Measurements from ENCODE around the gene PGM2L1. TPM values are rescaled to one million over a fixed set of nuclear protein-coding genes. Genes with fewer than 3 reads are reported as not detected.
A peak's percentile ranks its signal among the peaks of the same experiment; 100 is the strongest.

The PGM2L1 gene
- total and polyA plus RNA-seq, 4 donors: 0.33 to 8.2 (median 1.2) TPM

DNA sequence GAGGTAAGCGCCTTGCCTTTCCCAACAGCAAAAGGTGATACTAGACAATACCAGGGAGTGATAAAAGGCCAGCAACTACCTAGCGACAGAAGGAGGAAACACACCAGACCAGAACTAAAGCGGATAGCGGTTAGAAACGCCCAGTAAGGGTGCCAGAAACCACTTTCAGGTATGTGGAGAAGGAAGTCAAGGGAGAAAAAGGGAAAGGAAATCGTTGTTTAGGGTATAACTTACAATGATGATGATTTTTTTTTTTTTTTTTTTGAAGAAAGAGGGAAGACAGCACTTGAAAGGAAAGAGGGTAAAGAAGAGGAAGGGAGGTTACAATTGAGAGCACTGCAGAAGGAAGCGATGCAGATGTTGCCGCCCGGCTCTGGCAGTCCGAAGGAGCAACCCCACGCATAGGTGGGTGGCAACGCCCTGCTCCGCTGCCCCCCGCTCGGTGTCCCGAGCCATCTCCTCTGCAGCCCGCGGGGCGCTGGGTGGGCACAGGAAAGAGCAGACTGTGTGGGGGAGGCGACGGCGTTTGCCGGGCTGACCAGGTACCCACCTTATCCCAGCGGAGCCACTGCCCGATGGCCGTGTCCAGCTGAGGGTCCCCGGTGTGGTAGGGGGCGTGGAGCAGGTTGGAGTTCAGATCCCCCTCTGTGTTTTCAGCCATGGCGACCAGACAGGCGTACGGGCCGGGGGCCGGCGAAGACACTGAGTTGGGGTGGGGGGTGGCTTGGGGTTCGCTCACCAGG, 561 bp downstream of the PGM2L1 start:
- Histone ChIP-seq H3K36me3 (ENCODE audit: control insufficient read depth in 4 of 4, insufficient read depth in 3 of 4, low read depth in 1 of 4, low read length in 3 of 4) (no peaks in the 10 kb centered on the region), H3K4me1 (ENCODE audit: control insufficient read depth in 4 of 4, insufficient read depth in 4 of 4, low read length in 3 of 4) (peaks cover 0 to 18% (median 3%) of the 10 kb centered on the region in 4 donors), H3K9ac (ENCODE audit: low read depth in 1 of 2, low read length in 2 of 2) (peak overlapping the region; percentile 38 to 74), H3K9me3 (ENCODE audit: control insufficient read depth in 4 of 4, low read length in 3 of 4) (no peaks in the 10 kb centered on the region), H3K27me3 (ENCODE audit: control insufficient read depth in 4 of 4, insufficient read depth in 4 of 4, low read length in 3 of 4) (no peaks in the 10 kb centered on the region), H3K27ac (ENCODE audit: low read depth in 1 of 2, low read length in 2 of 2) (peak overlapping the region in 1 of 2 donors; percentile 96), H3K4me3 (ENCODE audit: low read depth in 1 of 3, low read length in 3 of 3) (peak overlapping the region; percentile 48 to 92 (median 64))
- peak; percentile 55 for DNase-seq (ENCODE audit: low spot score)
- WGBS: 6% methylated on average over 35 of the region's 35 CpGs
- TF ChIP-seq TAF1 (conservative IDR thresholded peaks at IDR 0.05) (no peak), GABPA (IDR thresholded peaks at IDR 0.05 in 1 of 2, conservative IDR thresholded peaks at IDR 0.05 in 1 of 2) (no peak)
- TF ChIP-seq, protein P1, sequence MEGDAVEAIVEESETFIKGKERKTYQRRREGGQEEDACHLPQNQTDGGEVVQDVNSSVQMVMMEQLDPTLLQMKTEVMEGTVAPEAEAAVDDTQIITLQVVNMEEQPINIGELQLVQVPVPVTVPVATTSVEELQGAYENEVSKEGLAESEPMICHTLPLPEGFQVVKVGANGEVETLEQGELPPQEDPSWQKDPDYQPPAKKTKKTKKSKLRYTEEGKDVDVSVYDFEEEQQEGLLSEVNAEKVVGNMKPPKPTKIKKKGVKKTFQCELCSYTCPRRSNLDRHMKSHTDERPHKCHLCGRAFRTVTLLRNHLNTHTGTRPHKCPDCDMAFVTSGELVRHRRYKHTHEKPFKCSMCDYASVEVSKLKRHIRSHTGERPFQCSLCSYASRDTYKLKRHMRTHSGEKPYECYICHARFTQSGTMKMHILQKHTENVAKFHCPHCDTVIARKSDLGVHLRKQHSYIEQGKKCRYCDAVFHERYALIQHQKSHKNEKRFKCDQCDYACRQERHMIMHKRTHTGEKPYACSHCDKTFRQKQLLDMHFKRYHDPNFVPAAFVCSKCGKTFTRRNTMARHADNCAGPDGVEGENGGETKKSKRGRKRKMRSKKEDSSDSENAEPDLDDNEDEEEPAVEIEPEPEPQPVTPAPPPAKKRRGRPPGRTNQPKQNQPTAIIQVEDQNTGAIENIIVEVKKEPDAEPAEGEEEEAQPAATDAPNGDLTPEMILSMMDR (IDR thresholded peaks at IDR 0.05; ENCODE audit: low read depth, low read length, missing input control): no peak

DNA sequence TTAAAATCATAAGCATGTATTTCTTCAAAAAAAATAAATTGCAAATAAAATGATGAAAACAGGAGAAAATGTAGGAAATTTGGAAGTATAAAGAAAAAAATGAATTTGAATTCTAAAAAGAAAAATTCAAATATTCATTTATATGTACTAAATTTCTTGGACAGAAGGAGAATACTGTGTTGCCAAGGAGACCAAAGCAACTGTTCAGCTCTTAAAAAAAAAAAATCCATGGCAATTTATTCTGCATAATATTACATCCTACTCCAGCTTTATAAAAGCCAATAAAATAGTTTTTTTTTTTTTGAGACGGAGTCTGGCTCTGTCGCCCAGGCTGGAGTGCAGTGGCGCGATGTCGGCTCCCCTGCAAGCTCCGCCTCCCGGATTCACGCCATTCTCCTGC, 6.0 kb downstream of the PGM2L1 start:
- WGBS: 99% methylated on average over 8 of the region's 8 CpGs
- no peak for TF ChIP-seq NR2F2 (IDR thresholded peaks at IDR 0.05)
- TF ChIP-seq HNF4A (conservative IDR thresholded peaks at IDR 0.05): no peak
- no peak for TF ChIP-seq YY1 (IDR thresholded peaks at IDR 0.05)
- TF ChIP-seq, protein P1 (IDR thresholded peaks at IDR 0.05; ENCODE audit: low read depth, low read length, missing input control): no peak
- TF ChIP-seq FOXA2 (IDR thresholded peaks at IDR 0.05): no peak
- TF ChIP-seq REST (IDR thresholded peaks at IDR 0.05): no peak
- no peaks in the 10 kb centered on the region for H3K27me3 ChIP-seq (ENCODE audit: control insufficient read depth in 4 of 4, insufficient read depth in 4 of 4, low read length in 3 of 4)
- H3K9ac ChIP-seq (ENCODE audit: low read depth in 1 of 2, low read length in 2 of 2): no peak overlapping the region
- no peak for DNase-seq (ENCODE audit: low spot score)
- H3K36me3 ChIP-seq (ENCODE audit: control insufficient read depth in 4 of 4, insufficient read depth in 3 of 4, low read depth in 1 of 4, low read length in 3 of 4): no peaks in the 10 kb centered on the region
- H3K4me3 ChIP-seq (ENCODE audit: low read depth in 1 of 3, low read length in 3 of 3): no peak overlapping the region
- H3K9me3 ChIP-seq (ENCODE audit: control insufficient read depth in 4 of 4, low read length in 3 of 4): no peaks in the 10 kb centered on the region
- H3K27ac ChIP-seq (ENCODE audit: low read depth in 1 of 2, low read length in 2 of 2): no peak overlapping the region
- no peaks in the 10 kb centered on the region for H3K4me1 ChIP-seq (ENCODE audit: control insufficient read depth in 4 of 4, insufficient read depth in 4 of 4, low read length in 3 of 4)

All from liver (tissue), 9 donors.